NCI-H1092 treated with DMSO at 0.1 percent for 48 hours (cell line): ENCODE measurements around the gene OR4P4.

Experiments used
- DNase-seq: peaks from one replicate; lab custom pipeline; 2025; lab: John Stamatoyannopoulos, UW

The OR4P4 gene

GRCh38 chr11:55634813-55635212 is at the start of gene OR4P4:
Gene OR4P4, plus strand, starts transcription at chr11:55635113.
- no peak for DNase-seq

- no peak for DNase-seq
Observed at GRCh38 chr11:55607545-55607944, 27.4 kb upstream of the OR4P4 start, which contains the start of gene OR4C11. Gene OR4C11, minus strand, starts transcription at chr11:55607645. Its CDS starts 3,272 bp downstream, at chr11:55604373.

GRCh38 chr11:55624531-55624930 is 10.4 kb upstream of the OR4P4 start:
- no peak for DNase-seq

GRCh38 chr11:55648027-55648426 is 13.1 kb downstream of the OR4P4 start, which contains the start of gene OR4S2:
Gene OR4S2, plus strand, starts transcription at chr11:55648327. Its CDS starts 2,577 bp downstream, at chr11:55650904.
- DNase-seq, result no peak

GRCh38 chr11:55652560-55652959 is 17.6 kb downstream of the OR4P4 start:
- DNase-seq, result no peak

- no peak for DNase-seq
Observed at GRCh38 chr11:55655096-55655495, 20.2 kb downstream of the OR4P4 start.

- no peak for DNase-seq
Observed at GRCh38 chr11:55658031-55658573, 23.2 kb downstream of the OR4P4 start.

GRCh38 chr11:55658608-55659007 is 23.7 kb downstream of the OR4P4 start:
- no peak for DNase-seq

GRCh38 chr11:55661901-55662300 is 27.0 kb downstream of the OR4P4 start, which contains the start of gene OR4C6:
Gene OR4C6, plus strand, starts transcription at chr11:55662201. Its CDS starts 2,966 bp downstream, at chr11:55665167.
- DNase-seq, result no peak

GRCh38 chr11:55669376-55669775 is 34.5 kb downstream of the OR4P4 start:
- no peak for DNase-seq

GRCh38 chr11:55673860-55674259 is 38.9 kb downstream of the OR4P4 start:
- DNase-seq, result no peak
